GM19193 (cell line): ENCODE measurements around the gene MAEA.

Experiments used
- POLR2A ChIP-seq: IDR thresholded peaks from 4 replicates; pipeline ENCODE4 v1.6.1; 2011; ENCODE audit not compliant: insufficient read depth, insufficient read length; ENCODE audit errors: extremely low read depth

Gene MAEA

GRCh38 chr4:1288786-1289185, 905 bp upstream of the MAEA start:
- TF ChIP-seq POLR2A: no peak

GRCh38 chr4:1290165-1290977, 680 bp downstream of the MAEA start:
- TF ChIP-seq POLR2A: no peak

GRCh38 chr4:1291091-1291490, 1.4 kb downstream of the MAEA start:
- no peak for TF ChIP-seq POLR2A

GRCh38 chr4:1291996-1292702, 2.5 kb downstream of the MAEA start:
- no peak for TF ChIP-seq POLR2A

GRCh38 chr4:1293531-1293941, 3.8 kb downstream of the MAEA start:
- TF ChIP-seq POLR2A: no peak

DNA sequence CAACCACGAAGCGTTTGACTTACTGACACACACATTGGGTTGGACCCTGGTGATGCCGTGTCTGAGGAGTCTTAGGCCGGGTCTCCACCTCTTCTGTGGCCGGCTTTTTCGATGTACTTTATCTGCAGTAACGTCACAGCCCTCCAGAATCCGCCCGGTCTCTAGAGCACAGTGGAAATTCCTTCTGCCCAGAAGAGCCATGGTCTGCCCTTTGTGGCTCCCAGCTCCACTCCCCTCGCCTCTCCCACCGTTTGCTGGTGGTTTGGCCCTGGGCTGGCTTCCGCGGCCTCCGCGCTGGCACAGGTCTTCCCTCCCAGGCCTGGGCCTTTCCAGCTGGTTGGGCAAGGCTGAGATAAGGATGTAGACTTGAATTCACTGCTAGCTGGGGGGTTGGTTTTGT, 4.3 kb downstream of the MAEA start:
- no peak for TF ChIP-seq POLR2A

DNA sequence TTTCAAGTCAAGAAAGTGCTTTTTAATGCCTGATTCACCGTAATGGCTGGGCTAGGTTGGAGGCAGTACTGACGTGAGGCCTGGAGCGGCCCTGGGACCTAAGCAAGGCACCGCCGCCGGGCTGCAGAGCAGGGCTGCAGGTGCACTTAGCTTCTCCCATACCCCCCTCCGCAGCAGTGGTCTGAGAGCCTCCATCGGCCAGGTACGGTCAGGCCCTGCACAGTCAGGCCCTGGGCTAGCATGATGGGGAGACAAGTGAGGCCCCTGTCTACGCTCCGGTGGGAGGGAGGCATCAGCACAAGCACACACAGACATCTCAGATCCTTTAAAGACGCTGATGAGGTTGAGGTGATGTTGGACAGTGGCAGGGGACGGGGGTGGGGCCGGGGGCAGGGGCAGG, 4.7 kb downstream of the MAEA start:
- no peak for TF ChIP-seq POLR2A

GRCh38 chr4:1294891-1295290, 5.2 kb downstream of the MAEA start:
- no peak for TF ChIP-seq POLR2A

GRCh38 chr4:1295405-1296055, 5.8 kb downstream of the MAEA start:
- no peak for TF ChIP-seq POLR2A

DNA sequence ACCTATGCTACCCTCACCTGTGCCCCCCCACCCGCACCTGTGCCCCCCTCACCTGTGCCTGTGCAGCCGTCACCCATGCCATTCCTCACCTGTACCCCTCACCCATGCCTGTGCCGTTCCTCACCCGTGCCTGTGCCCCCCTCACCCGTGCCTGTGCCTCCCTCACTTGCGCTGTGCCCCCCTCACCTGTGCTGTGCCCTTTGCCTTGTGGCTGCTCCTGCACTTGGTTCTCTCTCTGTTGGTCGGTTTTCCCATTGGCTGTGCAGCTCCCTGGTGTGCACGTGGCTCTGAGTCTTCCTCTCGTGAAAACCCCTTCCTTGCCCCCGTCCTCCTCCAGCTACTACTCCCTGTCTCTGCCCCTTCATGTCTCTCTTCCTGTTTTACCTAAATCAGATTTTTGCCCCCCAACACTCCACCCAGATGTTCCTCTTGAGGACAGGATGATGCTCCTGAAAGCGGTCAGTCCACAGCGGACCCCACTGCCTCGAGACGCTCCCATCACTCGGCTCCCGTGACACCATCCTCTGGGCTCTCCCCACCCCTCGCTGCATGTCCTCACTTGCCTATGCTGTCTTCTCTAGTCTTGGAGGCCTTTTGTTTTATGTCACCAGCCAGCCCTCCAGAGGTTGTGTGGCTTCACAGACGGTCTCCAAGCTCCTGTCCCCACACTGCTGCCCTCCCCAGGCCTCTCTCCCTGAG, 6.8 kb downstream of the MAEA start:
- no peak for TF ChIP-seq POLR2A

DNA sequence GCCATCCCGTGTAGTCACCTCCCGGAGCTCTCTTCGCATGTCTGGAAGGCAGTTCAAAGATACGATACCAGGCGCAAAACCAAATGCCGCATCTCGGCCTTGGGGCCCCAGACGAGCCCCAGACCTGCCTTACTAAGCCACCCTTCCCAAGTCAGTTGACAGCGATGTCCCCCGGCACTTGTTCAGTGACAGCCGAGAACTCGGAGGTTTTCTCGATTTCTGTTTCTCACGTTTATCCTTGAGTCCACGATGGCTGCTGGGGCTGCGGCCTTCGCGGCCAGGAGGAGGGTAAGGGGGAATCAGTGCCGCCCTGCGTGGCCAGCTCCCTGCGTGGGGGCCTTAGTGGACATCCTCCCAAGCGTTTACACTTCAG, 7.3 kb downstream of the MAEA start:
- no peak for TF ChIP-seq POLR2A

GRCh38 chr4:1297456-1298325, 8.0 kb downstream of the MAEA start:
- no peak for TF ChIP-seq POLR2A

GRCh38 chr4:1298461-1298860, 8.8 kb downstream of the MAEA start:
- no peak for TF ChIP-seq POLR2A

GRCh38 chr4:1299301-1299860, 9.7 kb downstream of the MAEA start:
- TF ChIP-seq POLR2A: no peak
